ENCODE results near the gene VPS51. TPM values are rescaled to one million over a fixed set of nuclear protein-coding genes. Genes with fewer than 3 reads are reported as not detected.

Gene VPS51
- total and polyA plus RNA-seq, 9 of the 15 experiments (the other 6 are each of a cell fraction or from before 2014, with no cell fraction given): 1.8 to 143 (median 46.8) TPM

DNA sequence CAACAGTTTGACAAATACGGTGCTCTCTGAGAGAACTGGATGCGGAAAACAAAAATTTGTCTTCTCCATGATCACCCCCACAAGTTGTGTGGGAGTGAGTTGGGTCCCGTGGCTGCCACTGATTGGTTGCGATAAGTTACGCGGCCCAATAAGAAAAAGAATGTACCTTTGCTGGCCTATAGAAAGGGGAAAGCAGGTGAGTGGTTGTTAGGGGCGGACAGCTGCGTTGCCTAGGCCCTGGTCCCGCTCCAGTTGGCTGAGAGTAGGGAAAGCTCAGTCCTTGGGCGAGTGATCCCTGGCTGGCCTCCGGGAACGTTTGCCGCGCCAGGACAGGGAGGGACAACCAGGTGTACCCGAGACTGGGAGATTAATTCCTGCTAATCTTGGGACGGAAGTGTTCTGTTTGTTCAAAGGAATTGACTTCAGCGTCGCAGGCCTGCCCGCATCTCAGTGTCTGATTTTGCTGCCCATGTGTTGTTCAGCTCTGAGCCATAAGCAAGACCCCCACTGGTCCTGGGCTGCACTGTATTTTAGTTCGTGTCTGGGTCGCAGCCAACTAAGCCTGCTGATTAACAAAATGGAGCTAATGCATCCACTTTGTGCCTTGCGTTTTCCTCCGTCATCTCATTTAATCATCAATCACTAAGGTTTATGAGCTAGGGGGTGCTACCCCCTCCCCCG, 39.1 kb downstream of the VPS51 start (continued):
- TF ChIP-seq RBM22 (IDR thresholded peaks at IDR 0.05; ENCODE audit: low read depth, low read length, poor library complexity, severe bottlenecking) (no peak), JUNB (CRISPR knock-in tag; conservative IDR thresholded peaks at IDR 0.05) (no peak), HLTF (IDR thresholded peaks at IDR 0.05) (no peak), ETS1 (conservative IDR thresholded peaks at IDR 0.05; ENCODE audit: control insufficient read depth, low read depth, low read length) (no peak), ZBTB2 (IDR thresholded peaks at IDR 0.05) (no peak), EP400 (IDR thresholded peaks at IDR 0.05) (no peak; the same call in none of the 2 replicates), STAT5B (CRISPR knock-in tag; IDR thresholded peaks at IDR 0.05) (no peak), MTA3 (IDR thresholded peaks at IDR 0.05; ENCODE audit: borderline replicate concordance) (0 out of 2 replicates have a peak, but pooled peaks have one; percentile 13), HMG20A (CRISPR knock-in tag; conservative IDR thresholded peaks at IDR 0.05) (no peak), KDM2B (CRISPR knock-in tag; IDR thresholded peaks at IDR 0.05) (no peak), PPARD (CRISPR knock-in tag; IDR thresholded peaks at IDR 0.05) (no peak), NCOA6 (IDR thresholded peaks at IDR 0.05) (no peak), DNMT1 (IDR thresholded peaks at IDR 0.05) (no peak), ASH1L (IDR thresholded peaks at IDR 0.05; ENCODE audit: borderline replicate concordance, low read depth, partially characterized antibody) (peak; percentile 92), CTCFL (IDR thresholded peaks at IDR 0.05; ENCODE audit: borderline replicate concordance, insufficient read depth, low read depth, low read length, poor library complexity, severe bottlenecking) (no peak), MAFF (IDR thresholded peaks at IDR 0.05; ENCODE audit: low read length) (no peak), NCOA1 (IDR thresholded peaks at IDR 0.05; ENCODE audit: low read depth) (no peak)
- TF ChIP-seq, protein P1, sequence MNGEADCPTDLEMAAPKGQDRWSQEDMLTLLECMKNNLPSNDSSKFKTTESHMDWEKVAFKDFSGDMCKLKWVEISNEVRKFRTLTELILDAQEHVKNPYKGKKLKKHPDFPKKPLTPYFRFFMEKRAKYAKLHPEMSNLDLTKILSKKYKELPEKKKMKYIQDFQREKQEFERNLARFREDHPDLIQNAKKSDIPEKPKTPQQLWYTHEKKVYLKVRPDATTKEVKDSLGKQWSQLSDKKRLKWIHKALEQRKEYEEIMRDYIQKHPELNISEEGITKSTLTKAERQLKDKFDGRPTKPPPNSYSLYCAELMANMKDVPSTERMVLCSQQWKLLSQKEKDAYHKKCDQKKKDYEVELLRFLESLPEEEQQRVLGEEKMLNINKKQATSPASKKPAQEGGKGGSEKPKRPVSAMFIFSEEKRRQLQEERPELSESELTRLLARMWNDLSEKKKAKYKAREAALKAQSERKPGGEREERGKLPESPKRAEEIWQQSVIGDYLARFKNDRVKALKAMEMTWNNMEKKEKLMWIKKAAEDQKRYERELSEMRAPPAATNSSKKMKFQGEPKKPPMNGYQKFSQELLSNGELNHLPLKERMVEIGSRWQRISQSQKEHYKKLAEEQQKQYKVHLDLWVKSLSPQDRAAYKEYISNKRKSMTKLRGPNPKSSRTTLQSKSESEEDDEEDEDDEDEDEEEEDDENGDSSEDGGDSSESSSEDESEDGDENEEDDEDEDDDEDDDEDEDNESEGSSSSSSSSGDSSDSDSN (IDR thresholded peaks at IDR 0.05; ENCODE audit: borderline replicate concordance in 1 of 2, low read depth in 2 of 2, low read length in 2 of 2): no peak
- TF ChIP-seq, protein P2, sequence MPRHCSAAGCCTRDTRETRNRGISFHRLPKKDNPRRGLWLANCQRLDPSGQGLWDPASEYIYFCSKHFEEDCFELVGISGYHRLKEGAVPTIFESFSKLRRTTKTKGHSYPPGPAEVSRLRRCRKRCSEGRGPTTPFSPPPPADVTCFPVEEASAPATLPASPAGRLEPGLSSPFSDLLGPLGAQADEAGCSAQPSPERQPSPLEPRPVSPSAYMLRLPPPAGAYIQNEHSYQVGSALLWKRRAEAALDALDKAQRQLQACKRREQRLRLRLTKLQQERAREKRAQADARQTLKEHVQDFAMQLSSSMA (CRISPR knock-in tag; IDR thresholded peaks at IDR 0.05): no peak
- TF ChIP-seq, protein P3, sequence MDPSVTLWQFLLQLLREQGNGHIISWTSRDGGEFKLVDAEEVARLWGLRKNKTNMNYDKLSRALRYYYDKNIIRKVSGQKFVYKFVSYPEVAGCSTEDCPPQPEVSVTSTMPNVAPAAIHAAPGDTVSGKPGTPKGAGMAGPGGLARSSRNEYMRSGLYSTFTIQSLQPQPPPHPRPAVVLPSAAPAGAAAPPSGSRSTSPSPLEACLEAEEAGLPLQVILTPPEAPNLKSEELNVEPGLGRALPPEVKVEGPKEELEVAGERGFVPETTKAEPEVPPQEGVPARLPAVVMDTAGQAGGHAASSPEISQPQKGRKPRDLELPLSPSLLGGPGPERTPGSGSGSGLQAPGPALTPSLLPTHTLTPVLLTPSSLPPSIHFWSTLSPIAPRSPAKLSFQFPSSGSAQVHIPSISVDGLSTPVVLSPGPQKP (CRISPR knock-in tag; IDR thresholded peaks at IDR 0.05): no peak

Measured in K562 (cell line).